ENCODE results near the gene SC5D. TPM values are rescaled to one million over a fixed set of nuclear protein-coding genes. Genes with fewer than 3 reads are reported as not detected.
A peak's percentile ranks its signal among the peaks of the same experiment; 100 is the strongest.

Gene SC5D
- total RNA-seq: 10 to 100 TPM; 18.9 to 21.6 TPM

DNA sequence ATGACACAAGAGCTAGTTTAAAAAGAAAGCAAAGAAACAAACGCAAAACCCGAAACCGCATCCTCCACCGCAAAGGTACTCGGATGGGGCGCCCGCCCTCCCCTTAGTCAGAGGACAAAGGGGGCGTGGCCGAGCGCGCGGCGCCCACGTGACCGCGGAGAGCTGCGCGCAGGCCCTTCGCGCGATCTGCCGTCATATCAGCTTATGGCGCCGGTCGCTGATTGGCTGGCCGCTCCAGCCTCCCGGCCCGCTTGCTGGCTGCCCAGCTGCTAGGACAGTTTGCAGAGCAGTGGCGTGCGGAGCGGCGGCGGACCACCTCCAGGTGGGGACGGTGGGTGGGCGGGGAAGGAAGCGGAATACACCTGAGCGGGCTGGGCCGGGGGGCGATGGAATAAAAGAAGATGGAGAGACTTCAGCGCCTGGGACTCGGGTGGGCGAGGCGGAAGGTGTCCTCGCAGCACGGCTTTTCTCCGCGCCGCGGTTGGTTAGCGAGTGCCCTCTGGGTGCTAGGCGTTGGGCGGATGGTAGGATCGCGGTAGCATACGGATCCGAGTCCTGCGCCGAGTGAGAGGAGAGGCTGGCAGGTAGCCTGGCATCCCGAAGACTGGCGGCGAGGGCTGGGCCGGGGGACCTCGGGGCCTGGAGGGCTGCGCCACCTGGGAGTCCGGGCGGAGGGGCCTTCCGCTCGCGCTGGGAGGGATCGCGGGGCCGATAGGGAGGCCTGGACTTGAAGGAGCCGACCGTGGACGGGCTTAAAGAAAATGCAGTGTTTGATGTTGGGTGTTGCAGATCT is at the start of gene SC5D:
SC5D (plus strand) TSS at position 277 of the 793 bp plus-strand sequence. CDS start 10,605 bp downstream, outside the sequence.
- ChIA-PET CTCF (interaction anchor here (0.5 to 1.9 kb wide), 9 partner anchors 13 to 352 kb away, joined by 3 to 5 read pairs (median 3); no protein-coding TSS in a partner anchor), POLR2A (interaction anchor here (0.7 to 1.6 kb wide), 6 partner anchors 11 to 1770 kb away, joined by 3 to 7 read pairs (median 4); partner anchors contain the start of genes HSPA8 and SORL1)
- DNase-seq (peak; percentile 96), ATAC-seq (peak; percentile 97)
- Mint-ChIP-seq H3K27ac (peak within 1 kb of the TSS; percentile 91), H3K27me3 (ENCODE audit: low read depth) (peaks cover 5% of the 10 kb centered on the region), H3K36me3 (ENCODE audit: low read depth) (peaks cover 22% of the 10 kb centered on the region), H3K9me3 (ENCODE audit: insufficient read depth) (peaks cover 6% of the 10 kb centered on the region), H3K4me1 (ENCODE audit: low read depth) (peaks cover 33% of the 10 kb centered on the region), H3K4me3 (peak within 1 kb of the TSS; percentile 89)

GRCh38 chr11:121244884-121245283 is 47.7 kb upstream of the SC5D start:
- Mint-ChIP-seq H3K27me3 (ENCODE audit: low read depth) (peaks cover 11% of the 10 kb centered on the region), H3K4me3 (no peak overlapping the region), H3K9me3 (ENCODE audit: insufficient read depth) (no peaks in the 10 kb centered on the region), H3K27ac (no peak overlapping the region), H3K36me3 (ENCODE audit: low read depth) (no peaks in the 10 kb centered on the region), H3K4me1 (ENCODE audit: low read depth) (peaks cover 2% of the 10 kb centered on the region)
- DNase-seq (no peak), ATAC-seq (no peak)
- POLR2A ChIA-PET: no interaction called here
- CTCF ChIA-PET: interaction anchor here (1.2 kb wide), 1 partner anchor 51 kb away, joined by 4 read pairs; no protein-coding TSS in a partner anchor

- Mint-ChIP-seq H3K4me3 (no peak overlapping the region), H3K27ac (no peak overlapping the region), H3K36me3 (ENCODE audit: low read depth) (no peaks in the 10 kb centered on the region), H3K4me1 (ENCODE audit: low read depth) (peaks cover 2% of the 10 kb centered on the region), H3K27me3 (ENCODE audit: low read depth) (peaks cover 14% of the 10 kb centered on the region), H3K9me3 (ENCODE audit: insufficient read depth) (no peaks in the 10 kb centered on the region)
- DNase-seq (no peak), ATAC-seq (no peak)
- ChIA-PET POLR2A (no interaction called here), CTCF (no interaction called here)
Observed at GRCh38 chr11:121246021-121246768, 46.4 kb upstream of the SC5D start.

DNA sequence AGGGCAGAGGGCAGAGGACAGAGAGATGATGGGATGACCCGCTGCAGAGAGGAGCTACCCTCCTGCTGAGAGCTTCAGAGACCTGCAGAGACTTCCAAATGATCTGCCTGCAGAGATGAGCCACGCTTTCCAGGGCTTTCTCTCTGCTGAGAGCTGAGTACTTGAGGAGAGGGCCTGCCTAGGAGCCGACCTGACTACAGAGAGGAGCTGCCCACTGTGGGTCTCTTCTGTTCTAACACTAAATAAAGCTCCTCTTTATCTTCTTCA is 45.9 kb upstream of the SC5D start:
- Mint-ChIP-seq H3K4me1 (ENCODE audit: low read depth) (peaks cover 2% of the 10 kb centered on the region), H3K36me3 (ENCODE audit: low read depth) (no peaks in the 10 kb centered on the region), H3K27ac (no peak overlapping the region), H3K9me3 (ENCODE audit: insufficient read depth) (no peaks in the 10 kb centered on the region), H3K4me3 (no peak overlapping the region), H3K27me3 (ENCODE audit: low read depth) (peaks cover 17% of the 10 kb centered on the region)
- POLR2A ChIA-PET: no interaction called here
- CTCF ChIA-PET: no interaction called here
- ATAC-seq (no peak), DNase-seq (no peak)

DNA sequence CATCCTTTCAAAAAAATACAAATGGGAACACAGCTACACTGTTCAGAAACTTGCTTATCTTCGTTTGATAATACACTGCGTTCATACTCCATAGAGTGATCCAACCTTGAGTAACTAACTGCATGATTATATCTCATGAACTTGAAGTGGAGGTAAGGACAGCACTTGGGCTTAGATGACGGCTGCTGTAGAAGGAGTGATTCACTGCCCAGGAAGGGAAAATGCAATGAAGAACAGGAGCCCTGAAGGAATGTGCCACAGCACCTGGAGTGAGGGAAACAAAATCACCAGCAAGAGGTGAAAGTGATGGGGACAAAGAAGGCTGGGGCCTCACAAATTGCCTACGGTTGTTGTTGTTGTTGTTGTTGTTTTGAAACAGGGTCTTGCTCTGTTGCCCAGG is 44.1 kb upstream of the SC5D start:
- Mint-ChIP-seq H3K27me3 (ENCODE audit: low read depth) (peaks cover 11% of the 10 kb centered on the region), H3K4me1 (ENCODE audit: low read depth) (peaks cover 2% of the 10 kb centered on the region), H3K27ac (no peak overlapping the region), H3K9me3 (ENCODE audit: insufficient read depth) (no peaks in the 10 kb centered on the region), H3K4me3 (no peak overlapping the region), H3K36me3 (ENCODE audit: low read depth) (no peaks in the 10 kb centered on the region)
- ChIA-PET CTCF (no interaction called here), POLR2A (no interaction called here)
- ATAC-seq (no peak), DNase-seq (no peak)

DNA sequence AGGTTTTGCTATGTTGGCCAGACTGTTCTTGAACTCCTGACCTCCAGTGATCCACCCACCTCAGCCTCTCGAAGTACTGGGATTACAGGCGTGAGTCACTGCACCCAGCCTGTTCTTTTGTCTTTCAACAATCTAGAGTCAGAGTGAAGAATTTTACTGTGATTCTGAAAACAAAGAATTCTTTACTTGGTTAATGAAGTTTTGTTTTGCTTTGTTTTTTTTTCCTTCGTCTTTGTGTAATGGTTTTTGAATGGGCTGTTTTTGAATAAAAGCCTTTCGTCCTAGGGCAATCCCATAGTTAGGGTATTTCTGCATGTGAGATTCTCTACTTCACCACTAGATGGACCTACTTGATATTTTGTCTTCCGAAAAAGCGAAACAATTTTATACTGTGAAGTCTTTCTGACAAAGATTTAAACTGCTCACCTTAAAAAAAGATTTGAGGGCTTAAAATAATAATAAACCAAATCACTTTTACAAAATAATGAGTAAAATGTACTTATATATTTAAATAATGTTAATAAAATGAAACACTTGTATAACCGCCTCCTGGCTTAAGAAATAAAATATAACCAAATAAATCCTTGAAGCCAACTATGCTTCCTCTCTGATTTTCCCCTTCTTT is 43.4 kb upstream of the SC5D start:
- CTCF ChIA-PET: interaction anchor here (2.5 kb wide), 1 partner anchor 342 kb away, joined by 9 read pairs; no protein-coding TSS in a partner anchor
- ATAC-seq: no peak
- POLR2A ChIA-PET: no interaction called here
- Mint-ChIP-seq H3K9me3 (ENCODE audit: insufficient read depth) (no peaks in the 10 kb centered on the region), H3K27me3 (ENCODE audit: low read depth) (peaks cover 12% of the 10 kb centered on the region), H3K4me3 (no peak overlapping the region), H3K27ac (no peak overlapping the region), H3K36me3 (ENCODE audit: low read depth) (no peaks in the 10 kb centered on the region), H3K4me1 (ENCODE audit: low read depth) (peaks cover 2% of the 10 kb centered on the region)
- no peak for DNase-seq

GRCh38 chr11:121250843-121251242 is 41.7 kb upstream of the SC5D start:
- Mint-ChIP-seq H3K4me1 (ENCODE audit: low read depth) (peaks cover 2% of the 10 kb centered on the region), H3K9me3 (ENCODE audit: insufficient read depth) (no peaks in the 10 kb centered on the region), H3K4me3 (no peak overlapping the region), H3K36me3 (ENCODE audit: low read depth) (no peaks in the 10 kb centered on the region), H3K27ac (no peak overlapping the region), H3K27me3 (ENCODE audit: low read depth) (peaks cover 18% of the 10 kb centered on the region)
- ATAC-seq: no peak
- DNase-seq: no peak
- POLR2A ChIA-PET: interaction anchor here (0.8 kb wide), 1 partner anchor 337 kb away, joined by 3 read pairs; no protein-coding TSS in a partner anchor
- CTCF ChIA-PET: interaction anchor here (1.0 to 2.5 kb wide), 3 partner anchors 43 to 405 kb away, joined by 3 to 9 read pairs (median 3); no protein-coding TSS in a partner anchor

- Mint-ChIP-seq H3K36me3 (ENCODE audit: low read depth) (no peaks in the 10 kb centered on the region), H3K27me3 (ENCODE audit: low read depth) (peaks cover 35% of the 10 kb centered on the region), H3K27ac (no peak overlapping the region), H3K4me3 (no peak overlapping the region), H3K9me3 (ENCODE audit: insufficient read depth) (no peaks in the 10 kb centered on the region), H3K4me1 (ENCODE audit: low read depth) (peaks cover 2% of the 10 kb centered on the region)
- ChIA-PET CTCF (interaction anchor here (0.8 to 1.1 kb wide), 2 partner anchors 60 to 337 kb away, joined by 3 to 4 read pairs; no protein-coding TSS in a partner anchor), POLR2A (no interaction called here)
- ATAC-seq (no peak), DNase-seq (no peak)
Observed at GRCh38 chr11:121253951-121254350, 38.6 kb upstream of the SC5D start.

DNA sequence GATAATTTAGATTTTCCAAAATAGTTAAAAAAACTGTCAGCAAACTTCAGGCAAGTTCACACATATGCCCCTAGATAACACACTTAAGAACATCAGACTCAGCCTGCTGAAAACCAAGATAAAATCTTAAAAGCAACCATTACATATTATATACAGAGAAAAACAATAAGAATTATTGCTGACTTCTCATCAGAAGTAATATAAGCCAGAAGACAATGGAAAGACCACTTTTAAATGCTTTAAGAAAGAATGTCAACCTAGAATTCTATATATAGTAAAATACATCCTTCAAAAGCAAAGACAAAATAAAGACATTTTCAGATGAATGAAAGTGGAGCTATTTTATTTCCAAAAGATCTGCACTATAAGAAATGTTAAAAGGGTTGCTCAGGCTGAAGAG is 37.8 kb upstream of the SC5D start:
- H3K9me3 Mint-ChIP-seq (ENCODE audit: insufficient read depth): no peaks in the 10 kb centered on the region
- CTCF ChIA-PET: no interaction called here
- H3K4me3 Mint-ChIP-seq: no peak overlapping the region
- DNase-seq: no peak
- no peaks in the 10 kb centered on the region for H3K36me3 Mint-ChIP-seq (ENCODE audit: low read depth)
- H3K4me1 Mint-ChIP-seq (ENCODE audit: low read depth): no peaks in the 10 kb centered on the region
- H3K27me3 Mint-ChIP-seq (ENCODE audit: low read depth): peaks cover 33% of the 10 kb centered on the region
- no peak overlapping the region for H3K27ac Mint-ChIP-seq
- no peak for ATAC-seq
- POLR2A ChIA-PET: no interaction called here

DNA sequence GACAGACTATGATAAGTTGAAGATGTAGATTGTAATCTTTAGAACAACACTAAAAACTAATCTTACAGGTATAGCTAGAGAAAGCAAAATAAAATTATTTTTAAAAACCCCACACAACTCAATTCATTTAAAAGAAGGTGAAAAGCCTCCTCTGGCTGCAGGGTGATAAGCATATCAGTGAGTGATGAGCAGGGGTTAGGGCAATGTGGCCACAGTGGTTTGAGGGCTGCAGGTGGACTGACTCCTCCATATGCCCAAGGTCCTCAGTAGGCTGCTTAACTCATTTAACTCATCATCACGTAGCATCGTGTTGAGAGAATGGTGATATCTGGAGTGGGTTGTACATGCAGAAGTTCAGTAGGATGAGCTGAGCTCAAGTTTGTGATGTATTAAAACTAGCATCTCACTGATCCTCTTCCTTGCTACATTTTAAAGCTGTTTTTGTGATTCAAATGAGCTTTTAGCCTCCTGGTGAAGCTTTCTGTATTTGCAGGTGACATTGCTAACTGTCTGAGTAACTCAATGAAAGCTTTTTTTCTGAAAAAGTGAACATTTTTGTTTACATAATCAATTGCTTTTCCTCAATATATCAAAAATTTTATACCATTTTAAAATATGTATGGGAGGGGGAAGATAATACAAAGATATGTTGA is 37.0 kb upstream of the SC5D start:
- ChIA-PET CTCF (interaction anchor here (0.9 to 1.0 kb wide), 2 partner anchors 61 to 390 kb away, joined by 3 read pairs; no protein-coding TSS in a partner anchor), POLR2A (no interaction called here)
- Mint-ChIP-seq H3K9me3 (ENCODE audit: insufficient read depth) (no peaks in the 10 kb centered on the region), H3K4me1 (ENCODE audit: low read depth) (no peaks in the 10 kb centered on the region), H3K27ac (no peak overlapping the region), H3K36me3 (ENCODE audit: low read depth) (no peaks in the 10 kb centered on the region), H3K4me3 (no peak overlapping the region), H3K27me3 (ENCODE audit: low read depth) (peaks cover 35% of the 10 kb centered on the region)
- ATAC-seq: no peak
- no peak for DNase-seq

DNA sequence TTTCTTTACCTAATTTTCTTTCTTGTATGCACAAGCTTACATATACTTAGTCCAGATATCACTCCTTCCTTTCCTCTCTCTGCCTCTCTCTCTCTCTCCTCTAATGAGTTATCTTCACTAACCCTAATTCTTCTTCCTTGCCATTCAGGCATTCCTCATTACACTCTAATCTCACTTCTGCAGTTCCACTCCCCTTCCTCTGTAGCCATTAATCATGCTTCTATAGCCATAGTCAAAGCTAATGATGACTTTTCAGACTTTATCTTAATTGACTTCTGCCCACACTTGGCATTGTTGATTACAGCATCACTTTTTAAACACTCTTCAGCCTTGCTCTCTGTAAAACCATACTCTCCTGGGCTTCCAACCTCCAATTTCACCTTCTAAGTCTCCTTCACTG is 35.3 kb upstream of the SC5D start:
- H3K9me3 Mint-ChIP-seq (ENCODE audit: insufficient read depth): peaks cover 3% of the 10 kb centered on the region
- ATAC-seq (no peak), DNase-seq (no peak)
- H3K4me3 Mint-ChIP-seq: no peak overlapping the region
- ChIA-PET CTCF (no interaction called here), POLR2A (interaction anchor here (0.6 kb wide), 1 partner anchor 94 kb away, joined by 3 read pairs; no protein-coding TSS in a partner anchor)
- H3K27ac Mint-ChIP-seq: no peak overlapping the region
- no peaks in the 10 kb centered on the region for H3K4me1 Mint-ChIP-seq (ENCODE audit: low read depth)
- H3K27me3 Mint-ChIP-seq (ENCODE audit: low read depth): peaks cover 39% of the 10 kb centered on the region
- H3K36me3 Mint-ChIP-seq (ENCODE audit: low read depth): no peaks in the 10 kb centered on the region
